H1 (cell line): ENCODE results near the gene CUL1. TPM values are rescaled to one million over a fixed set of nuclear protein-coding genes. Genes with fewer than 3 reads are reported as not detected.
"Not testable (repeated sequence)": the region's sequence is repeated elsewhere in the genome, so short reads cannot be mapped to it uniquely, and the experiment has no call there.

ENCODE experiments used
- CTCF ChIA-PET: fragments of 300-600 bp; sonication (Branson Sonifier 250); formaldehyde crosslinking; loops from one replicate; lab custom pipeline; 2021; ENCODE audit not compliant: partially characterized antibody; lab: Charles Lee
- POLR2A ChIA-PET: fragments of 300-600 bp; sonication (Branson Sonifier 250); formaldehyde crosslinking; loops from one replicate; lab custom pipeline; 2021; ENCODE audit warnings: inconsistent platforms; ENCODE audit not compliant: partially characterized antibody; lab: Charles Lee
- DNase-seq, 2 experiments: peaks; one replicate each; pipeline versions ENCODE4 v3.0.0 to v3.0.0-alpha.2; 2010 to 2022; ENCODE audit warnings: low spot score in 2 of 2, low read depth in 1 of 2, mixed read lengths in 1 of 2
- FAIRE-seq: peaks from 2 replicates; lab custom pipeline; 2011; peaks lifted over from hg19 to GRCh38; lab: Jason Lieb, UNC
- H2AFZ ChIP-seq: 2 replicates; pipeline ENCODE4 v1.8.1; 2012; ENCODE audit warnings: low read length, inconsistent platforms
- H2AK5ac ChIP-seq: 2 replicates; pipeline ENCODE4 v1.6.1; 2013; ENCODE audit warnings: low read depth, low read length
- H2BK120ac ChIP-seq: replicated peaks from 2 replicates; pipeline ENCODE3; 2013; ENCODE audit warnings: low read depth, low read length, inconsistent platforms
- H2BK12ac ChIP-seq: 2 replicates; pipeline ENCODE4 v1.6.1; 2013; ENCODE audit warnings: low read depth, low read length
- H2BK15ac ChIP-seq: 2 replicates; pipeline ENCODE4 v1.6.1; 2013; ENCODE audit warnings: low read length
- H2BK20ac ChIP-seq: 2 replicates; pipeline ENCODE4 v1.6.1; 2013; ENCODE audit warnings: low read length
- H2BK5ac ChIP-seq: 2 replicates; pipeline ENCODE4 v1.6.1; 2013; ENCODE audit warnings: low read depth, low read length
- H3K14ac ChIP-seq: 2 replicates; pipeline ENCODE4 v1.6.1; 2013; ENCODE audit warnings: inconsistent platforms; ENCODE audit not compliant: insufficient read length
- H3K18ac ChIP-seq: 2 replicates; pipeline ENCODE4 v1.6.1; 2013; ENCODE audit warnings: low read length; ENCODE audit errors: extremely low read depth
- H3K23ac ChIP-seq: 2 replicates; pipeline ENCODE4 v1.6.1; 2013; ENCODE audit warnings: inconsistent platforms; ENCODE audit not compliant: insufficient read length
- H3K23me2 ChIP-seq: 2 replicates; pipeline ENCODE4 v1.6.1; 2013; ENCODE audit warnings: low read depth, low read length
- H3K27ac ChIP-seq: 2 replicates; pipeline ENCODE4 v1.6.1; 2011; ENCODE audit warnings: low read depth, low read length, inconsistent platforms
- H3K27me3 ChIP-seq, 4 experiments: replicated peaks in 1 of 4; 1 replicate in 1 of 4; 2 replicates in 3 of 4; pipeline versions ENCODE4 v1.6.1 to v1.8.1; 2011 to 2013; ENCODE audit warnings: low read length in 3 of 4, mild to moderate bottlenecking in 3 of 4, inconsistent platforms in 2 of 4, mixed read lengths in 2 of 4, moderate library complexity in 1 of 4; ENCODE audit not compliant: control insufficient read depth in 3 of 4, insufficient read depth in 3 of 4; ENCODE audit errors: extremely low read depth in 1 of 4
- H3K36me3 ChIP-seq, 4 experiments: 2 replicates each; pipeline versions ENCODE4 v1.6.1 to v1.8.1; 2011 to 2013; ENCODE audit warnings: mild to moderate bottlenecking in 4 of 4, low read length in 3 of 4, moderate library complexity in 2 of 4, control low read depth in 1 of 4, inconsistent platforms in 1 of 4; ENCODE audit not compliant: insufficient read depth in 4 of 4, control insufficient read depth in 2 of 4
- H3K4ac ChIP-seq: replicated peaks from 2 replicates; pipeline ENCODE3; 2013; ENCODE audit warnings: low read length, low read depth, mixed read lengths, inconsistent platforms; ENCODE audit not compliant: insufficient read length
- H3K4me1 ChIP-seq, 4 experiments: replicated peaks in 1 of 4; 1 replicate in 1 of 4; 2 replicates in 3 of 4; pipeline versions ENCODE4 v1.6.1 to v1.8.1; 2011 to 2013; ENCODE audit warnings: low read length in 3 of 4, inconsistent platforms in 2 of 4, mixed read lengths in 1 of 4; ENCODE audit not compliant: insufficient read depth in 4 of 4, control insufficient read depth in 3 of 4
- H3K4me2 ChIP-seq, 2 experiments: 2 replicates each; pipeline versions ENCODE4 v1.6.1 to v1.8.1; 2011 to 2013; ENCODE audit warnings: low read depth in 2 of 2, low read length in 2 of 2, control low read depth in 1 of 2, inconsistent platforms in 1 of 2, mild to moderate bottlenecking in 1 of 2; ENCODE audit not compliant: insufficient read depth in 1 of 2
- H3K4me3 ChIP-seq, 4 experiments: fragments of 200-600, 300-600 bp in 1 of 4; sonication (generic), shearing (Covaris generic), sonication (Bioruptor Twin) in 1 of 4; 2 replicates each; pipeline versions ENCODE4 v1.5.1 to v1.8.1; 2011 to 2016; ENCODE audit warnings: low read length in 4 of 4, low read depth in 3 of 4, control low read depth in 2 of 4, inconsistent platforms in 2 of 4, mild to moderate bottlenecking in 2 of 4, mixed read lengths in 1 of 4, moderate library complexity in 1 of 4; ENCODE audit not compliant: insufficient read depth in 2 of 4; ENCODE audit errors: extremely low read depth in 1 of 4
- H3K56ac ChIP-seq: replicated peaks from 2 replicates; pipeline ENCODE3; 2013; ENCODE audit warnings: low read depth, mild to moderate bottlenecking, mixed read lengths, low read length, inconsistent platforms; ENCODE audit not compliant: insufficient read length
- H3K79me1 ChIP-seq: 2 replicates; pipeline ENCODE4 v1.6.1; 2013; ENCODE audit warnings: low read depth, low read length, control low read depth
- H3K79me2 ChIP-seq, 2 experiments: 2 replicates each; pipeline versions ENCODE4 v1.6.1 to v1.8.1; 2012 to 2013; ENCODE audit warnings: low read length in 2 of 2, mild to moderate bottlenecking in 2 of 2, inconsistent platforms in 1 of 2; ENCODE audit not compliant: insufficient read depth in 2 of 2, control insufficient read depth in 1 of 2
- H3K9ac ChIP-seq, 4 experiments: replicated peaks in 1 of 4; 1 replicate in 1 of 4; 2 replicates in 3 of 4; pipeline versions ENCODE4 v1.6.1 to v1.8.1; 2011 to 2013; ENCODE audit warnings: low read depth in 3 of 4, low read length in 3 of 4, control low read depth in 2 of 4, mild to moderate bottlenecking in 2 of 4, moderate library complexity in 2 of 4, inconsistent platforms in 1 of 4; ENCODE audit errors: extremely low read depth in 1 of 4
- H3K9me3 ChIP-seq, 2 experiments: 2 replicates each; pipeline versions ENCODE4 v1.6.1 to v1.8.1; 2012 to 2013; ENCODE audit warnings: mild to moderate bottlenecking in 2 of 2, moderate library complexity in 2 of 2, control low read depth in 1 of 2, inconsistent platforms in 1 of 2, low read depth in 1 of 2, low read length in 1 of 2, mixed read lengths in 1 of 2; ENCODE audit not compliant: insufficient read depth in 2 of 2
- H4K20me1 ChIP-seq, 2 experiments: replicated peaks in 1 of 2; 2 replicates each; pipeline versions ENCODE3 to v1.8.1; 2011 to 2013; ENCODE audit warnings: inconsistent platforms in 2 of 2, low read length in 2 of 2, mild to moderate bottlenecking in 1 of 2; ENCODE audit not compliant: insufficient read depth in 2 of 2, control insufficient read depth in 1 of 2
- H4K5ac ChIP-seq: 2 replicates; pipeline ENCODE4 v1.6.1; 2013; ENCODE audit warnings: low read length, low read depth, mixed read lengths, inconsistent platforms; ENCODE audit not compliant: insufficient read length
- H4K8ac ChIP-seq: 2 replicates; pipeline ENCODE4 v1.8.0; 2013; ENCODE audit warnings: mild to moderate bottlenecking, moderate library complexity, low read length, inconsistent platforms; ENCODE audit not compliant: insufficient read depth; ENCODE audit errors: extremely low read depth
- H4K91ac ChIP-seq: replicated peaks from 2 replicates; pipeline ENCODE3; 2013; ENCODE audit warnings: low read length, mixed read lengths, inconsistent platforms; ENCODE audit not compliant: insufficient read length
- WGBS, 2 experiments: shearing (Covaris generic) in 1 of 2; methylation state at CpG; one replicate each; pipeline versions ENCODE4 v1.1.6 to v1.1.7; 2013 to 2015; ENCODE audit warnings: low lambda C conversion rate in 2 of 2, mixed read lengths in 2 of 2, inconsistent platforms in 1 of 2, low coverage in 1 of 2, missing lambda C conversion rate in 1 of 2; ENCODE audit not compliant: insufficient replicate concordance in 2 of 2, insufficient coverage in 1 of 2, insufficient read length in 1 of 2; ENCODE audit errors: extremely low coverage in 1 of 2, missing lambda C conversion rate in 1 of 2; 5-methylcytosine and 5-hydroxymethylcytosine counted together
- polyA plus RNA-seq, 7 experiments: library from polyadenylated mRNA; depleted of rRNA in 3 of 7; stranded (reverse) in 5 of 7; unstranded in 2 of 7; fragments of >200 nt in 5 of 7; fragments of 200-250 nt in 2 of 7; gene quantifications; 1 replicate in 5 of 7; 2 replicates in 1 of 7; 4 replicates in 1 of 7; pipeline versions ENCODE4 v1.2.1 to v1.2.3, GENCODE V29; 2011 to 2013; ENCODE audit warnings: missing spikeins in 2 of 7, mixed read lengths in 2 of 7
- total RNA-seq: library from RNA; stranded (reverse); fragmentation: NEBNext Ultra II Directional; extraction: Animal tissue kit (Norgen Biotek cat#: 25700); gene quantifications from 2 replicates; pipeline ENCODE4 v1.2.1, GENCODE V29; 2021

The CUL1 gene
- total and polyA plus RNA-seq, 2 of the 8 experiments (the other 6 are each of a cell fraction or from before 2014, with no cell fraction given) = 33.0 to 77.3 TPM

DNA sequence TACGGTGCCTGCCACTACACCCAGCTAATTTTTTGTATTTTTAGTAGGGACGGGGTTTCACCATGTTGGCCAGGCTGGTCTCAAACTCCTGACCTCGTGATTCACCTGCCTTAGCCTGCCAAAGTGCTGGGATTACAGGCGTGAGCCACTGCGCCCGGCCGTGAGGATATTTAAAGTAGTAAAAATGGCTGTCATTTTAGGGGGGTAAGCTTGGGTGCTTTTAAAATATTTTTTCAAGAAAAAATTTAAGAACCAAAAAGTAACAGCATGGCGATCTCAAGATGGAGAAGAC is 4.9 kb downstream of the CUL1 start:
- not testable (repeated sequence) for H3K36me3 ChIP-seq, FAIRE-seq, H2AK5ac ChIP-seq

More for the DNA sequence above, 4.9 kb downstream of the CUL1 start:
- H3K79me1 ChIP-seq, H3K9me3 ChIP-seq, H2BK120ac ChIP-seq, H3K27ac ChIP-seq, H3K4me3 ChIP-seq, H2BK12ac ChIP-seq, H3K27me3 ChIP-seq, H4K5ac ChIP-seq, H3K23ac ChIP-seq, H2AFZ ChIP-seq, H3K4ac ChIP-seq, H4K91ac ChIP-seq, H3K18ac ChIP-seq, H2BK20ac ChIP-seq, H3K56ac ChIP-seq, H3K14ac ChIP-seq, H3K4me2 ChIP-seq, H4K8ac ChIP-seq, H2BK5ac ChIP-seq, H2BK15ac ChIP-seq, DNase-seq, H3K9ac ChIP-seq, H3K23me2 ChIP-seq: not testable (repeated sequence)
- H4K20me1 ChIP-seq = peaks cover 15 to 20% of the 10 kb centered on the region in 2 experiments
- 91% methylated on average over 8 of the region's 8 CpGs; no CpG with 5 or more reads in 1 of the 2 experiments for WGBS, 2 experiments
- ChIA-PET POLR2A (interaction anchor here (0.8 to 1.1 kb wide), 3 partner anchors 10 to 55 kb away, joined by 3 read pairs; no protein-coding TSS in a partner anchor), CTCF (interaction anchor here (1.0 to 1.9 kb wide), 6 partner anchors 9 to 128 kb away, joined by 3 to 8 read pairs (median 5); no protein-coding TSS in a partner anchor)
- H3K4me1 ChIP-seq = peaks cover 0 to 30% (median 21%) of the 10 kb centered on the region in 4 experiments
- peaks cover 48 to 89% of the 10 kb centered on the region in 2 experiments for H3K79me2 ChIP-seq
